Islet precursor cell (in vitro differentiated cells): Measurements from ENCODE around the gene ANO10.
A peak's percentile ranks its signal among the peaks of the same experiment; 100 is the strongest.
"Not testable (repeated sequence)": the region's sequence is repeated elsewhere in the genome, so short reads cannot be mapped to it uniquely, and the experiment has no call there.

Source experiments
- DNase-seq: peaks from one replicate; pipeline ENCODE4 v3.0.0-alpha.2; 2018

Gene ANO10

DNA sequence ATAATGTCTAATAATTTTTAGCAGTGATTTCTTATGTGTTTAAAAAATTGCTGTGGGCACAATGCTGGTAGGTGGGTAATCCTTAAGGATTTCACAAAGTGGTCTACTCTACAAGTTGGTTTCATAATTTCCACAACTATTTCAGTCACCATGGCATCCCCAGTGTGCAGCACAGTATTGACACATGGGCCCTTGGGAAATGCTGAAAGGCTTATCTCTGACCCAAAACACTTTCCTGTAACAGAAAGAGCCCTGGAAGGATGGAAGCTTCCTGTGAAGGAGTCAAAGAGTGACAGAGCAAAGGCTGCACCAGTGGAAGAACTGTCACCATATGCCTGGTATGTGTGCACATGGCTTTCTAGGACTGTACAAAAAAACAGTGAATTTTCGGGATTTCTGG lies 153.7 kb downstream of the ANO10 start:
- DNase-seq: no peak

DNA sequence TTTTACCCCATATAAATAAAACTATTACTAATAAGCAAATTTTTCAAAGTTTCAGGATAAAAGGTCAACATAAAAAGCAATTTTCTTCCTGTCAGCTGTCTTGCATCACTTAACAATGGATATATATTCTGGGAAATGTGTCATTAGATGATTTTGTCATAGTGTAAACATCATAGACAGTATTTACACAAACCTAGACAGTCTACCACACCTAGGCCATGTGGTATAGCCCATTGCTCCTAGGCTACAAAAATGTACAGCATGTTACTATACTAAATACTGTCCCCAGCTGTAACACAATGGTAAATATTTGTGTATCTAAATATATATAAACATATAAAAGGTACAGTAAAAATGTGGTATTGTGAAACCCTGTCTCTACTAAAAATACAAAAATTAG lies 156.7 kb downstream of the ANO10 start:
- DNase-seq: no peak

DNA sequence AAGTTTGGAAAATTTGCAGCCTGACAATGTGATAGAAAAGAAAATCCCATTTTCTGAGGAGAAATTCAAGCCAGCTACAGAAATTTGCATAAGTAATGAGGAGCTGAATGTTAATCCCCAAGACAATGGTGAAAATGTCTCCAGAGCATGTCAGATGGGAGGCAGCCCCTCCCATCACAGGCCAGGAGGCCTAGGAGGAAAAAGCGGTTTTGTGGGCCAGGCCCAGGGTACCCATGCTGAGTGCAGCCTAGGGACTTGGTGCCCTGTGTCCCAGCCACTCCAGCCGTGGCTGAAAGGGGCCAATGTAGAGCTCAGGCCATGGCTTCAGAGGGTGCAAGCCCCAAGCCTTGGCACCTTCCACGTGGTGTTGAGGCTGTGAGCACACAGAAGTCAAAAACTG lies 159.2 kb downstream of the ANO10 start:
- not testable (repeated sequence) for DNase-seq

DNA sequence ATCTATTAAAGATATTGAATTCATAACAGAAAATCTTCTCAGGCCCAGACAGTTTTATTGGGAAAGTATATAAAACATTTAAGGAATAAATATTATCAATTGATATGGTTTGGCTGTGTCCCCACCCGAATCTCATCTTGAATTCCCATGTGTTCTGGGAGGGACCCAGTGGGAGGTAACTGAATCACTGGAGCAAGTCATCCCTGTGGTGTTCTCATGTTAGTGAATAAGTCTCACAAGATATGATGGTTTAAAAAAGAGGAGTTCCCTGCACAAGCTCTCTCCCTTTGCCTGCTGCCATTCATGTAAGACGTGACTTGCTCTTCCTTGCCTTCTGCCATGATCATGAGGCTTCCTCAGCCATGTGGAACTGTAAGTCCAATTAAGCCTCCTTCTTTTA lies 160.5 kb downstream of the ANO10 start:
- DNase-seq: no peak

DNA sequence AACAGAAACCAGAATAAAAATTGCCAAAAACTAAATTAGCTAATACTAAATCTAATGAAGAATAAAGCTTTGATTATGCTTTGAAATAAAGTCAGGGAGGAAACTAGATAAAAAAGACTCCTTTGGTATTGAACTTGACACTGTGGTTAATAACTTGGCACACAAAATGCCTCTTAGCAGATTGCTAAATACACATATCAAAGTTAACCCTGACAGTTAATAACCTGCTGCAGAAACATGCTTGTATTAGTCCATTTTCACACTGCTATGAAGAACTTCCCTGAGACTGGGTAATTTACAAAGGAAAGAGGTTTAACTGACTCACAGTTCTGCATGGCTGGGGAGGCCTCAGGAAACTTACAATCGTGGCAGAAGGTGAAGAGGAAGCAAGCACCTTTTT lies 164.8 kb downstream of the ANO10 start:
- DNase-seq: not testable (repeated sequence)

DNA sequence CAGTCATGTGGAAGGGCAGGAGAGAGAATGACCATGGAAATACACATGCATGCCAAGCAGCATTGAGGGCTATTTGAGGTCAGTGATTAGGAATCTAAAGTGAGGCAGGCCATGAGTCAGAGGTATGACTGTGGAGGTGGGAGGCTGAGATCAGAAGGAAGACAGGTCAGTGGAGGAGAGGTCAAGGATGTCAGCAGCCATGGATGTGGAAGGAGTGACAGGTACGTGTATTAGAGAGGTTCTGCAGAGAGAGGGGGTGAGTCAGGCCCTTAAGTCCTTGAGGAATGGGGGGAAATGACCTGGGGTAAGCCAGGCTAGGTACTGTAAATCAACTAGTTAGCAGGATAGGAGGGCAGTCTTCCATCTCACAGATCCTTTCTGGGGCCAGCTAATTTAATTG lies 166.6 kb downstream of the ANO10 start:
- DNase-seq: peak; percentile 96

DNA sequence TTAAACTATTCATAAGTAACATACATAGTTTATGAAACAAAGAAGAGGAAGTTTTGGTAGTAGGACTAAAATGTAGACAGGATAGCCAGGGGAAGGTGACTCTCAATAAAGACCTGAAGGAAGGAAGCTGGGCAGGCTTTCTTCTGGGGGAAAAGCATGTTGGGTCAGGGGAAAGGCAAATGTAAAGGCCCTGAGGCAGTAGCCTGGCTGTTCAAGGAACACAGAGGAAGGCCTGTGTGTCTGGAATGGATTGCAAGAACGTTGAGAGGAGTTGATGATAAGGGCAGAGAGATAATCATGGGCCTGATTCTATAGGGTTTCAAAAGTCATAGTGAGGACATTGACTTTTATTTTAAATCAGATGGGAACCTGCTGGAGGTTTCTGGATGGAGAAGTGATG lies 167.8 kb downstream of the ANO10 start:
- peak; percentile 81 for DNase-seq

DNA sequence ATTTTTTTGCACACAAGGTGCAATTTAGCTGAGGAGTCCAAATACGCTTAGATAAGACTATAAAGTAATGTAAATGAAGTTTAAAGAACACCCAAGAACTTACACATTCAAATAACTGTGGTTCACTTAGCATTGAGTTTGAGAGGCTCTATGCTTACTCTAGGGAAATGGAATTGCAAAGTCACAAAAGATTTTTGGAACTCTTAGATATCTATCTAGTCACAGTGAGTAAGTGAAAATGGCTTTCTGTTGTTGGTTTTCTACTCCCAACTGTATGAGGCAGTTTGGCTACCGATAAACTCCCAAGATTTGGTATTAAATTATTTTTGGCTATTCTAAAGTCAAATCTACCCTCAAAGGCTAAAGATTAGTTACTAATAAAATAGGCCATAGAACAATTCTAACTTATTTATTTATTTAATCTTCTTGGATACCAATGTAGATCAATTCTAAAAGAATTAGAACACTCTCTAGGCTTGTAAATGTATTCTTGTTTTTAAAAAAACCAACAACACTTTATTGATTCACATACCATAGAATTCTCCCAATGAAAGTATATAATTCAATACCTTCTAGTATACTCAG lies 170.0 kb downstream of the ANO10 start:
- no peak for DNase-seq

DNA sequence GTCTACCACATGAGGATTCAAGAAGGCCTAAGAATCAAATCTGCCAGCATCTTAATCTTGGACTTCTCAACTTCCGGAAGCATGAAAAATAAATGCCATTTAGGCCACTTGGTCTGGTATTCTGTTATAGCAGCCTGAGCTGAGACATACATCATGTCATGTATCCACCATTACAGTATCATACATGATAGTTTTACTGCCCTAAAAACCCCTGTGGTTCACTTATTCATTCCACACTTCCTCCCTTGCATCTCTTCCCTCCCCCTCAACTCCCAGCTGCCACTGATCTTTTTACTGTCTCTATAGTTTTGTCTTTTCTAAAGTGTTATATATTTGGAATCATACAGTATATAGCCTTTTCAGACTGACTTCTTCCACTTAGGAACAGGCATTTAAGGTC lies 173.7 kb downstream of the ANO10 start:
- DNase-seq: no peak

DNA sequence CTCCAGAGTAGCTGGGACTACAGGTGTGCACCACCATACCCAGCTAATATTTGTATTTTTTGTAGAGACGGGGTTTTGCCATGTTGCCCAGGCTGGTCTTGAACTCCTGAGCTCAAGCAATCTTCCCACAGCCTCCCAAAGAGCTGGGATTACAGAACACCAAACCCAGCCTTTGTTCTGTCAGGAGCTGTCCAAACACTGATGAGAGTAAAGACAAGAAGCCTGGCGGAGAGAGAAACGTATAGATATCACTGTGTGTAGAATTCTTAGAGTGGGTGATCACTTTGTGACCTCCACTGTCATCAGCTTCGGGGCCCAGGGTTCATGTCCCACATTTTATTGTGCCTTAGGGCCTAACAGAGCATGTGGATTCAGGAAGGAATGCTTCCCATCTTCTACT lies 176.0 kb downstream of the ANO10 start:
- DNase-seq: no peak

DNA sequence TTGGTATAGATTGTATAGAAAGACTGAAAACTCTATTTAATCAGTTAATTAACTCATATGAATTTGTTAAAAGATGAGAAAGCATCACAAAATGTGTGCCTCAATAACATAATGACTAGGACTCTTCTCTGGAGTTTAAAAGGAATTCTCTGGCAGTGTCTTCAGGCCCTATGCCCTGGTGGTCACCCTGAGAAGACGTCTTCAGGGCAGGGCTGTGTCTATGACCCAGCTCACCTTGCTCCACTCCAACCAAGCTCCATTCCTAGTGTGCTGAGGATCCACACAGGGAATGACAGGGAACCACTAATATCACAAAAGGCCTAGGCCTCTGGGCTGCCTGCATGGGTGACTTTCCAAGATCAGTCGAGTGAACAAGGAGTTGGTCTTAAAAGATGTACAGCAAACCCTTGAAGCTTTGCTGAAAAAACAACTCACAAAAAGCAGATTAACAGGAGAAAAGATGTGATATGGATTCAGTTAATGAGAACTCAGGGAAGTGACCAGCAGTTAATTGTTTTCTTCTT lies 178.9 kb downstream of the ANO10 start:
- no peak for DNase-seq

DNA sequence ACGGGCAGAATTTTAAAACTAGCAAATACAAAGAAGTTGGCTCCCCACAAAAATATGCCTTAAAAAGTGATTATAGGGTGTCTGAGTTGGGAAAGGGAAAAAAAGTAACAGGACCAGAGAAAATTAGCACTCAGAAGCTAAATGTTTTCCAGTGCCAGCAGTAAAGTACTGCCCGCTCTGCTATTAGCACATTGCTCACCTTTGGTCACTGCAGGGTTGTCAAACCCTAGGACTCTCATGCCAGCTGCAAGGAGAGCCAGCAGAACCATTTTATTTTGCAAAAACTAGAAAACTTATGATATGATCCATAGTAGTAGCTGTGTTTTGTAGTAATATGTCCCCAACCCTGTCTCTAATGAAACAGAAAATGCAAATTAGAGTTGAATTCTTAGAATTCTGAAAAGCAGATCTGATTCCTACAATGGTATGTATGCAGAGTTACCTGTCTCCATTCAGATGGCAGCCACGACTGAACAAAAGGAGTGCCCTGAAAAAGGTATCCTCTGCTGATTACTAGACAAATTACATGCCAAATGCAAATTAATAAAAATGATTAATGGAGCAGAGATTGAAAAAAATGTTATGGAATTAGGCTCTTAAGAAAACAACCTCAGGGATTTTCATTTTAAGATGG lies 185.2 kb downstream of the ANO10 start:
- no peak for DNase-seq

DNA sequence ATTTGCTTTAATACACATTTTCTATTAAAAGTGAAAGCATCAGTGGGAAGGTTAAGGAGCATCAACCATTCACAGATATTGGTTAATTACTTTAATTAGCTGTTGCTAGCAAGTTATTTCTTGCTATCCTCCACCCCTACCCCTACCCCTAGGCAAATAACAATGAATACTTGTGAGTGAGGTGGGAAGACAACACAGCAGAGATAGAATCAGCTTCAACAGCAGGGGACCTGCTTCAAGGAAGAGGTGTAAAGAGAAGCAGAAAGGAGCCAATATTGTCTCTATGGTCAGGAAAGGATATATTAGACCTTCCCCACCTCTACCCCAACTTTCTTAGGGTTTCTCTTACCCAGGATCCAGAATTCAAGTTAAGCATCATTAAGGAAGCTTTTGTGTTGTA lies 186.1 kb downstream of the ANO10 start:
- no peak for DNase-seq

DNA sequence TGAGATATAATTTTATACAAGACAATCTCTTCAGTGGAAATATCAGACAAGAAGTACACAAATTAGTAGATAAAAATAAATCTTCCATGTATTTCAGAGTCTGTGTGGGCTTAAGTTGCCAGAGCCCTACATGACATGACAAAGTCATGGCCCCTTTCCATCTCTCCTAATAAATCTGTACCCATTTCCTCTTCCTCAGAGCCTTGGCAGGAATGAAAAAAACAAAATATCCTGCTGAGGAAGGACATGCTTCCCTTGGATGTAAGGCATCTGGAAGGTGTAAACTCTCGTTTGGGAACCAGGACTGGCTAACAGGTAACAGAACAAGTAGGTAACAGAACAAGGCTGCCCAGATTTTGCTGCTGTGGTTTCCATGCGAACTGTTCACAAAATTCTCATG lies 187.4 kb downstream of the ANO10 start:
- DNase-seq: no peak

DNA sequence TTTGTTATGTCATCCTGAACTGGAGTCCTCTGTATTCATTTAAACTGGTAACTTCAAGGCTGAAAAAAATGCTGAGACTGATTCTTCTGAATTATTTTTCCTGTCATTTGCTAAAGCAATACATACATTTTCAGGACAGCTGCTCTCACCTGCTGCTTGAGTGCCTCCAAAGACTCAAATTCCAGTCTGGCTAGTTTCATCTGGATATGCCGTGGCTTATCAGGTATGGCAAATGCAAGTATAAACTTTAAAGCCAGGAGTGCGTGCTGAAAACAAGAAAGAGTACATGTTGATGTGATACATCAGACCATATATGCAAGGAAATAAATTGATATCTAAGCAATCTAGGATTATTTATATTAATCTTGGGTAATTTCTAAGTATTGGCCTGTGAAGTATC lies 189.3 kb downstream of the ANO10 start:
- DNase-seq: no peak

DNA sequence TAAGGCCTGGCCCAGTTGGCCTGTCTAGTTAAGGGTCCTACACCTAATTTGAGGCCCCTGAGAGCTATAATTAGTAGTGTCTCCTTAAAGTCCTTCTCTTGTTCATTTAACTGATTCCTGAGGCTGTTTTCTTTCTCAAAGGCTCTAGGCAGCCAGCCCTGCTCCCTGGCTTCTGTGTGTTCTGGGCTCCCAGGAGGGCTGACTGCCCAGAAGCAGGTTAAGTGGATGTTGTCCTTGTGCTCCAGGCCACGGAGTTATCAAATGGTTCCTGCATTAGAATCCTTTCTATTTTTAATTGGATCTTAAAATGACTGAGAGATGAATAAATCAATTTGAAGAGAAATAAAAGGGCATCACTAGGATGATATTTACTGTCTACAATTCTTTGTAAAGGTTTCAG lies 195.4 kb downstream of the ANO10 start:
- no peak for DNase-seq

DNA sequence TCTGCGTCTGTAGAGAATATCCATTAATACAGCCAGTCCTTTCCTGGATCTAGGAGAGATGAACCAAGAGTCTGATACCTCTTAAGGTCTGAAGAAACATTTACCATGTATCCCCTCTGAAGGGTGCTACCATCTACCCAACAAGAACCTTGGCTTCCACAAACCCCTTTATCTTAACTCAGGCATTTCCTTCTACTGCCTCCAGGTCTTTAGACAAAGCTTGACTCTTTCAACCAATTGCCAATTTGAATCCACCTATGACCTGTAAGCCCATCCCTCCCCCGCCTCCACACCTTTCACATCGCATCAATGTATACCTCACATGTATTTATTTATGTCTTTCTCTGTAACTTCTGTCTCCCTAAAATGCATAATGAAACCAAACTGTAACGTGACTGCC lies 196.0 kb downstream of the ANO10 start:
- no peak for DNase-seq

DNA sequence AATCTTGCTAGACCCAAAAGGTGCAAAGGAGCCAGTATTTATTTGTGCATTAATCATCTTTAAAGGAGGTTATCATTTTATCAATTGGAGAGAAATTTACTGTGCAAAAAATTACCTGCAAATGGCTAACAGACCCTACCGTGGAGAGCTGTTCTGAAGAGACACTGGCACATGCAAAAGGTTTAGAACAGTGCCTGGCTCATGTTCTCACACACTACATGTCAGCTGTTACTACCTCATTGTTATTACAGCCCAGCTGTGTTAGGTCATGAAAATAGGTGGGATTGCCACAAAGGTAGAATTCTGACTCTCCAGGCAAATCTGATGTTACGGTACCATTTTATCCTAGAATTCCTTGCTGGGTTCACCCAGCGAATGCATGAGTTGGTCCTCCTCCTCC lies 198.2 kb downstream of the ANO10 start:
- DNase-seq: no peak

DNA sequence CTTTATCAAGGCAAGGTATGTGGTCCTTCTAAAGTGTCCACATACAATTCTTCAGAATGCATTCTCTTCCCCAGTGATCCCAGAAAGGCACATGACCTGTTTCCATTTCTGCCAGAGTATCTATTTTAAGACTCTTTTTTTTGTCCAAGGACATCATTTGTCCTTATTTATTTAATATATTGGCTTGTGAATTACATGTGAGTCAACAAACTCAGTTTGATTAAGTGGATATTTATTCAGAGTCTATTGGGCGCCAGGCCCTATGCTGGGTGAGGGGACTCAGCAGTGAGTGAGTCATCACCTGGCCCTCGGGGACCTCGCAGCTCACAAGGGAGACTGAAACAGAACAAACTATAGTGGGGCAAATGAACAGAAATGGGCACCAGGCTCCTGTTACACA lies 198.7 kb downstream of the ANO10 start:
- no peak for DNase-seq

DNA sequence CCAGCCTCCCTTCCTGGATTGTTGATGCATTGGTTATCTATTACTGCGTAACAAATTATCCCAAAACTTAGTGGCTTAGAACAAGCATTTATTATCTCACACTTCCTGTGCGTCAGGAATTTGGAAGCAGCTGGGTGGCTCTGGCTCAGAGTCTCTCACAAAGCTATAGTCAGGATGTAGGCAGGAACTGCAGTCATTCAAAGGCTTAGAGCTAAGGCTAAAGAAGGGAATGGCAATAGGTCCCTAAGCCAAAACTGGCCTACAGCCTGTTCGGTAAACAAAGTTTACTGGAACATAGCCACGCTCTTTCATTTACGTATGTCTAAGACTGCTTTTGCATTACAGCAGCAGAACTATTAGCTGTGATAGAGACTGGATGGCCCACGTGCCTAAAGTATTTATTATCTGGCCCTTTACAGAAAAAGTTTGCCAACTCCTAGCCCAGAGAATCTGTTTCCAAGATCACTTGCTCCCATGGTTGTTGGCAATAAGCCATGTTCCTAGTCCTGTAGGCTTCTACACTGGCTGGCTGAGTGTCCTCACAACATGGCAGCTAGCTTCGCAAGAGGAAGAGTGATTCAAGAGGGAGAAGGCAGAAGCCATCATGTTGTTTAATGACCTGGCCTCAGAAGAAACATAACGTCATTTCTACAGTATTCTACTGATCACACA lies 203.1 kb downstream of the ANO10 start:
- DNase-seq: no peak

DNA sequence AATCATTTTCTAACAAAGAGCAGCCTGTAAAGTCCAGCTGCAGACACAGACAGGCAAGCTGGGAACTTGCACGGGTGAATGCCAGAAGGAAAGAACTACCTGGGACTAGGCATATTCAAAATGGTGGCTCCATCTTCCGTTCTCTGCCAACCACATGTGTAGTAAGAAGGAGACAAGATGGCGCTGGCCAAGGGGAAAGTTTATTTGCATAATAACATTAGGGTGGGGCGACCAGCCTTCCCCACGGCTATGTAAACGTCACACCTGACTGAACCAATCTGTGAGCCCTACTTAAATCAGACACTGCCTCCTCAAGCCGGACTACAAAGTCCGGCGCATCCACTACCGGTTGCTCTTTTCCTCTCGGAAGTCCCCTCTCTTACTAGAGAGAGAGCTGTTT lies 204.7 kb downstream of the ANO10 start:
- DNase-seq: no peak

DNA sequence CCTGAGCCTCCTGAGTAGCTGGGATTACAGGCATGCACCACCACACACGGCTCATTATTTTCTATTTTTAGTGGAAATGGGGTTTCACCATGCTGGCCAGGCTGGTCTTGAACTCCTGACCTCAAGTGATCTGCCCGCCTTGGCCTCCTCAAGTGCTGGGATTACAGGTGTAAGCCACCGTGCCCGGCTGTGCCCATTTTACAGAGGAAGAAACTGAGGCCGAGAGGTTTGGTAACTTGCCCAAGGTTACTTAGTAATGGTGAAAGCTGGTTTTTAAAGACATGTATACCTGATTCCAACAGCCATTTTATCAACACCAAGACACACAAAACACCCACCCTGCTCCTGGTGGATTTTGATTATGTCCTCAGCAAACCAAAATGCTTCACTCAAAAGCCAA lies 206.7 kb downstream of the ANO10 start:
- DNase-seq: no peak

DNA sequence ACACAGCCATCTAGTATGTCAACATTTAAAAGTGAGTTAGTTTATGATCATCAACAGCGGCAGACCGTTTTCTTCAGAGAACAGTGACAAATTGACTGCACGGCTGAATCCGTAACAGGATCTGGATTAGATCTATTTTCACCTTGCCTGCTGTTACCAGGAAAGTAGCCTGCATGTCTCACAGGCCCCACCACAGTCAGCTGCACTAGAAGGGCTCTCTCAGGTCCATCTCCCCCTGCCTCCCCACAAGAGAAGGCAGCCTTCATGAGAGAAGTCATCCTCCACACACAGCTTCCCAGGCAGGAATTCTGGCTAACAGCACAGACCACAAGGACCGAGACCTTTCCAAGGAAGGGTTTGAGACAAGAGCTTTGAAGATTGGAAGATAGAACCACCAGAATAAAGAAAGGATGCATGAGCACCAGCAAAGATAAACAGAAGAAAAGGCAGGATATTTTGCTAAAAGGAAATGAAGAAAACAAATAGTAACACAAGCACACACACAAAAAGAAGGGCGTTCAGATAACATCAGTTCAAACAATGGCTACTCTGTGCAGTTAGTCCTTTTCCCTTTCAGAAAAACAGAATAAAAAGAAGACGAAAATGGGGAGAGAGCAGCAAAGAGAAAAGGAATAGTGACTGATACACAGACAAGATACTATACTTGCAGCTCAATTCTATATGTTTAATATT lies 208.0 kb downstream of the ANO10 start:
- peak; percentile 82 for DNase-seq

DNA sequence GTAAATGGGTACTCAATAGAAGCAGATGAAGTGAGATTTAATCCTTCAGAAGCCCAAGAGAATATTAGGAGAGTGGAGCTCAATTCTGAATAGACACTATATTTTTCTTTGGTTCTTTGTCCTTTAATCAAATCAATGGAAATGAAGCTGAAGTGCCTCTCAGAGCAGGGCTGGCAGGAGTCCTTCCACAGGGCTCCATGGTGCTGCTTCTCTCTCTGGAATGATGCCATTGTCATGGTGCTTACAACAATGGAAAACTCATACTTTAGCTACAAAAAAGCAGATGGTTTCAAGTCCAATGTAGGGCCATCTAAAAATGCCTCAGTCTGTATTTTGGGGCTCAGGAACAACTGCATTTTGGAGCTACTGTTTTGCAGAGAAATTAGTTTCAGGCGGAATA lies 210.4 kb downstream of the ANO10 start:
- no peak for DNase-seq
